Measurements from ENCODE around the gene VSTM2L.

VSTM2L gene

DNA sequence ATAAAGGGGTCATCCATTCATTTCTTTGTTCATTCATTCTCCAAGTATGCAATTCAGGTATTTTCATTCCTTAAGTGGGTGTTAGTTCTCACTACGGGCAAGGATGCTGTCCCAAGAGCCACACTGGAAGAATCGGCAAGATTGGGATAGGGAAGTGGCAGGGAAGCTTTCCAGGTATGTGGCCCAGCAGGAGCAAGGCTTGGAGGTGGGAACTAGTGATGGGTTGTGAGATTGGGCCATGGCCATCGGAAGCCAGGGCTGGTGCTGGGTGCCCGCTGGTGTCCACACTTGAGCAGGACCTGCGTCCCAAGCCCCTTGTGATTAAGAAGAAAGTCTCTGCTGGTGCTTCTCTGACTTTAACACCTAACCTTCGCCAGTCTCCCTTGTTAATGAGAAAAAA, 15.1 kb downstream of the VSTM2L start:
- DNase-seq (ENCODE audit: low read depth, low spot score) = no peak
- Histone ChIP-seq H3K9me3 (ENCODE audit: low read depth, low read length) (no peaks in the 10 kb centered on the region), H3K9ac (ENCODE audit: insufficient read length) (no peak overlapping the region), H3K27ac (peak overlapping the region; percentile 97), H3K36me3 (ENCODE audit: insufficient read depth, low read length) (no peaks in the 10 kb centered on the region), H3K4me3 (no peak overlapping the region)
- TF ChIP-seq FOXP2 (optimal IDR thresholded peaks at IDR 0.05; ENCODE audit: control extremely low read depth, extremely low read length, insufficient read depth) = no peak
- no peak for TF ChIP-seq POLR2AphosphoS5 (IDR thresholded peaks at IDR 0.05; ENCODE audit: borderline replicate concordance, low read depth, low read length)

DNA sequence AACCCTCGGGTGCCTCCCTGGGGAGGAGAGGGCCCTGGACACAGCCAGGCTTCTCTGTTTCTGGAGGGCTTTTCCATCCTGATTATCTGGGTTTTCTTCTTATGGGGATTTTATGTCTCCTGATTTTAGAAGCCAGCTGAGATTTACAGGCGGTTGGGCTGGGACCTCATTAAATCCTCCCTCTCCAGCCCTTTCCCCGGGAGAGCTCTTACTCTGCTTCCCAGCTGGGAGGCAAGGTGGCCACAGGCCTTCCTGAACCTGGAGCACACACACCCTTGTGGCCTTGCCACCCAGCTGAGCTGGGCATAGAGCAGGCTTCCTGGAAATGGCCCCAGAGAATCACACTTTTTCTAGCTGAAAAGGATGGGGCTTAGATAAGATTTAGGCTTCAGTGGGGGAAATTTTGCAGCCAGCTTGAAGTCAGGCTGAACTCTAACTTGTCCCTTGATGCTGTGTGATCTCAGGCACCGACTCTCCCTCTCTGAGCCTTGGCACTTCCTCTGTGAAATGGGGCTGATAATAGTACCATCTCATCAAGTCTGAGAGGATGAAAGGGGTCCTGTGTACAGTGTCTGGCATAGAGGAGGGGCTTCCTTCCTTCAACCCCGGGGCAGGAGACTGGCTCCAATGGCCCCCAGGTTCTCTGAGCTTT, 16.6 kb downstream of the VSTM2L start:
- H3K36me3 ChIP-seq (ENCODE audit: insufficient read depth, low read length) = no peaks in the 10 kb centered on the region
- H3K27ac ChIP-seq = peak overlapping the region; percentile 97
- no peaks in the 10 kb centered on the region for H3K9me3 ChIP-seq (ENCODE audit: low read depth, low read length)
- no peak for DNase-seq (ENCODE audit: low read depth, low spot score)
- TF ChIP-seq POLR2AphosphoS5 (IDR thresholded peaks at IDR 0.05; ENCODE audit: borderline replicate concordance, low read depth, low read length) (no peak), FOXP2 (optimal IDR thresholded peaks at IDR 0.05; ENCODE audit: control extremely low read depth, extremely low read length, insufficient read depth) (no peak), EZH2 (IDR thresholded peaks at IDR 0.05) (no peak)
- no peak overlapping the region for H3K9ac ChIP-seq (ENCODE audit: insufficient read length)
- no peak overlapping the region for H3K4me3 ChIP-seq

- DNase-seq (ENCODE audit: low read depth, low spot score) = no peak
- no peak overlapping the region for H3K27ac ChIP-seq
- no peak for TF ChIP-seq EZH2 (IDR thresholded peaks at IDR 0.05)
- no peak for TF ChIP-seq FOXP2 (optimal IDR thresholded peaks at IDR 0.05; ENCODE audit: control extremely low read depth, extremely low read length, insufficient read depth)
- TF ChIP-seq POLR2AphosphoS5 (IDR thresholded peaks at IDR 0.05; ENCODE audit: borderline replicate concordance, low read depth, low read length) = no peak
These were observed 17.3 kb downstream of the VSTM2L start for GRCh38 chr20:37920270-37920669.

GRCh38 chr20:37920679-37921322, 17.9 kb downstream of the VSTM2L start:
- H3K4me3 ChIP-seq = no peak overlapping the region
- TF ChIP-seq EZH2 (IDR thresholded peaks at IDR 0.05) (no peak), FOXP2 (optimal IDR thresholded peaks at IDR 0.05; ENCODE audit: control extremely low read depth, extremely low read length, insufficient read depth) (no peak), POLR2AphosphoS5 (IDR thresholded peaks at IDR 0.05; ENCODE audit: borderline replicate concordance, low read depth, low read length) (no peak)
- no peaks in the 10 kb centered on the region for H3K9me3 ChIP-seq (ENCODE audit: low read depth, low read length)
- H3K36me3 ChIP-seq (ENCODE audit: insufficient read depth, low read length) = no peaks in the 10 kb centered on the region
- H3K9ac ChIP-seq (ENCODE audit: insufficient read length) = no peak overlapping the region
- no peak for DNase-seq (ENCODE audit: low read depth, low spot score)
- no peak overlapping the region for H3K27ac ChIP-seq

More at GRCh38 chr20:37920270-37920669, 17.3 kb downstream of the VSTM2L start:
- Histone ChIP-seq H3K36me3 (ENCODE audit: insufficient read depth, low read length) (no peaks in the 10 kb centered on the region), H3K9me3 (ENCODE audit: low read depth, low read length) (no peaks in the 10 kb centered on the region), H3K9ac (ENCODE audit: insufficient read length) (no peak overlapping the region), H3K4me3 (no peak overlapping the region)

DNA sequence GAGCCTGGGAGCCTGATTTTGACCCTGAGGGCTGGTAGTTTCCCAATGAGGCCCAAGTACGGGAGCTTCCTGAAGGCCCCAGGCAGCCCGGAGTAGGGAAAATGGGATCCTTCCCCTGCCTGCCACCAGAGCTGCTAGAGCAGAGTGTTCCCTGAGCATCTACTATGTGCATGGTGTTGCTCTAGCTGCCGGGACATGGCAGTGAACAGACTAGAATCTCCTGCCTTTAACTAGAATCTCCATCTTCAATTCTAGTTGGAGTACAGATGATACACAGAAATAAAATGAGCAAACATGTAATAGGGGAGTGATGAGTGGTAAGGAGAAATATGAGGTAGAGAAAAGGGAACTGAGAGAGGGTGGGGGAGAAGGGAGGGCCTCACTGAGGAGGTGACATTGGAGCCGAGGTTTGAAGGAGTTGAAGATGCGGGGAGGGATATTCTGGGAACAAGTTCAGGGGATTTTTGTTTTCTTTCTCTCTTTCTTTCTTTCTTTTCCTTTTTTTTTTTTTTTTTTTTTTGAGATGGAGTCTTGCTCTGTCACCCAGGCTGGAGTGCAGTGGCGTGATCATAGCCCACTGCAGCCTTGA, 18.5 kb downstream of the VSTM2L start:
- H3K9ac ChIP-seq (ENCODE audit: insufficient read length) = no peak overlapping the region
- TF ChIP-seq FOXP2 (optimal IDR thresholded peaks at IDR 0.05; ENCODE audit: control extremely low read depth, extremely low read length, insufficient read depth) (no peak), EZH2 (IDR thresholded peaks at IDR 0.05) (no peak), POLR2AphosphoS5 (IDR thresholded peaks at IDR 0.05; ENCODE audit: borderline replicate concordance, low read depth, low read length) (no peak)

GRCh38 chr20:37922016-37922415, 19.1 kb downstream of the VSTM2L start:
- DNase-seq (ENCODE audit: low read depth, low spot score) = no peak
- no peak overlapping the region for H3K27ac ChIP-seq
- H3K4me3 ChIP-seq = no peak overlapping the region
- H3K9ac ChIP-seq (ENCODE audit: insufficient read length) = no peak overlapping the region
- no peaks in the 10 kb centered on the region for H3K9me3 ChIP-seq (ENCODE audit: low read depth, low read length)
- H3K36me3 ChIP-seq (ENCODE audit: insufficient read depth, low read length) = no peaks in the 10 kb centered on the region
- TF ChIP-seq POLR2AphosphoS5 (IDR thresholded peaks at IDR 0.05; ENCODE audit: borderline replicate concordance, low read depth, low read length) = no peak
- no peak for TF ChIP-seq EZH2 (IDR thresholded peaks at IDR 0.05)
- no peak for TF ChIP-seq FOXP2 (optimal IDR thresholded peaks at IDR 0.05; ENCODE audit: control extremely low read depth, extremely low read length, insufficient read depth)

More for the DNA sequence above, 18.5 kb downstream of the VSTM2L start:
- Histone ChIP-seq H3K9me3 (ENCODE audit: low read depth, low read length) (no peaks in the 10 kb centered on the region), H3K36me3 (ENCODE audit: insufficient read depth, low read length) (no peaks in the 10 kb centered on the region), H3K27ac (no peak overlapping the region), H3K4me3 (no peak overlapping the region)
- no peak for DNase-seq (ENCODE audit: low read depth, low spot score)

GRCh38 chr20:37925265-37926165, 22.6 kb downstream of the VSTM2L start:
- TF ChIP-seq POLR2AphosphoS5 (IDR thresholded peaks at IDR 0.05; ENCODE audit: borderline replicate concordance, low read depth, low read length) (no peak), FOXP2 (optimal IDR thresholded peaks at IDR 0.05; ENCODE audit: control extremely low read depth, extremely low read length, insufficient read depth) (no peak), EZH2 (IDR thresholded peaks at IDR 0.05) (no peak)
- Histone ChIP-seq H3K27ac (no peak overlapping the region), H3K36me3 (ENCODE audit: insufficient read depth, low read length) (no peaks in the 10 kb centered on the region), H3K9ac (ENCODE audit: insufficient read length) (no peak overlapping the region), H3K4me3 (no peak overlapping the region), H3K9me3 (ENCODE audit: low read depth, low read length) (no peaks in the 10 kb centered on the region)
- DNase-seq (ENCODE audit: low read depth, low spot score) = no peak

- H3K36me3 ChIP-seq (ENCODE audit: insufficient read depth, low read length) = no peaks in the 10 kb centered on the region
- no peak overlapping the region for H3K27ac ChIP-seq
- H3K9me3 ChIP-seq (ENCODE audit: low read depth, low read length) = no peaks in the 10 kb centered on the region
- no peak overlapping the region for H3K9ac ChIP-seq (ENCODE audit: insufficient read length)
- TF ChIP-seq EZH2 (IDR thresholded peaks at IDR 0.05) (no peak), POLR2AphosphoS5 (IDR thresholded peaks at IDR 0.05; ENCODE audit: borderline replicate concordance, low read depth, low read length) (no peak), FOXP2 (optimal IDR thresholded peaks at IDR 0.05; ENCODE audit: control extremely low read depth, extremely low read length, insufficient read depth) (no peak)
- no peak for DNase-seq (ENCODE audit: low read depth, low spot score)
- no peak overlapping the region for H3K4me3 ChIP-seq
These were observed 23.7 kb downstream of the VSTM2L start for GRCh38 chr20:37926612-37927011.

Measured in SK-N-MC (cell line).